GM23248 (cell line): ENCODE data around the gene PTPN21.

ENCODE experiments used
- EZH2 ChIP-seq: fragments of 200-600 bp; sonication (generic); IDR thresholded peaks from 2 replicates; pipeline ENCODE4 v1.6.1; 2018; ENCODE audit warnings: antibody characterized with exemption, mild to moderate bottlenecking; ENCODE audit not compliant: insufficient read depth, poor library complexity, severe bottlenecking
- EZH2phosphoT487 ChIP-seq: fragments of 200-600 bp; sonication (generic); IDR thresholded peaks from 2 replicates; pipeline ENCODE4 v1.6.1; 2018; ENCODE audit warnings: antibody characterized with exemption, moderate library complexity, mild to moderate bottlenecking, low read depth; ENCODE audit not compliant: insufficient read depth

- TF ChIP-seq EZH2phosphoT487 (no peak), EZH2 (no peak)
Measured at GRCh38 chr14:88535813-88536212, 19.0 kb downstream of the PTPN21 start.
